ENCODE results near the gene IFNAR1.

DNA sequence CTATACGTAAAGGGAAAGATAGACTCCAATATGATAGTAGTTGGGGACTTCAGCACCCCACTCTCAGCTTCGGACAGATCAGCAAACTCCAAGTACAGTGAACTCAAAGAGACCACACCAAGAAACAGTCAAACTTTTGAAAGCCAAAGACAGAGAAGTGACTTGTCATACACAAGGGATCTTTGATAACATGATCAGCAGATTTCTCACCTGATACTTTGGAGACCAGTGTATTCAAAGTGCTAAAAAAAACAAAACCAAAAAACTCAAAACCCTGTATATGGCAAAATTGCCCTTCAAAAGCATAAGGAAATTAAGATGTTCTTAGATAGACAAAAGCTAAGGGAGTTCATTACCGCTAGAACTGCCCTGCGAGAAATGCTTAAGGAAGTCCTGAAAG lies 9.4 kb downstream of the IFNAR1 start:
- TF ChIP-seq, protein P1, sequence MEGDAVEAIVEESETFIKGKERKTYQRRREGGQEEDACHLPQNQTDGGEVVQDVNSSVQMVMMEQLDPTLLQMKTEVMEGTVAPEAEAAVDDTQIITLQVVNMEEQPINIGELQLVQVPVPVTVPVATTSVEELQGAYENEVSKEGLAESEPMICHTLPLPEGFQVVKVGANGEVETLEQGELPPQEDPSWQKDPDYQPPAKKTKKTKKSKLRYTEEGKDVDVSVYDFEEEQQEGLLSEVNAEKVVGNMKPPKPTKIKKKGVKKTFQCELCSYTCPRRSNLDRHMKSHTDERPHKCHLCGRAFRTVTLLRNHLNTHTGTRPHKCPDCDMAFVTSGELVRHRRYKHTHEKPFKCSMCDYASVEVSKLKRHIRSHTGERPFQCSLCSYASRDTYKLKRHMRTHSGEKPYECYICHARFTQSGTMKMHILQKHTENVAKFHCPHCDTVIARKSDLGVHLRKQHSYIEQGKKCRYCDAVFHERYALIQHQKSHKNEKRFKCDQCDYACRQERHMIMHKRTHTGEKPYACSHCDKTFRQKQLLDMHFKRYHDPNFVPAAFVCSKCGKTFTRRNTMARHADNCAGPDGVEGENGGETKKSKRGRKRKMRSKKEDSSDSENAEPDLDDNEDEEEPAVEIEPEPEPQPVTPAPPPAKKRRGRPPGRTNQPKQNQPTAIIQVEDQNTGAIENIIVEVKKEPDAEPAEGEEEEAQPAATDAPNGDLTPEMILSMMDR (IDR thresholded peaks at IDR 0.05; ENCODE audit: low read depth, low read length): no peak
- TF ChIP-seq POLR2A (IDR thresholded peaks at IDR 0.05; ENCODE audit: extremely low read depth, insufficient read length): no peak

Data from NB4 (cell line).